KBM-7 (cell line): Measurements from ENCODE around the gene KCNA1.

ENCODE experiments used
- DNase-seq: peaks from one replicate; pipeline ENCODE4 v3.0.0-alpha.2; 2015
- in situ Hi-C: fragments of 300-500 bp; cut with MboI; formaldehyde crosslinking; loops from 2 replicates; pipeline ENCODE4 v1.14.3; 2020; ENCODE audit warnings: low sequenced_read_pairs, low pct_unique_long_range_greater_than_20kb, mixed read lengths

KCNA1 gene

DNA sequence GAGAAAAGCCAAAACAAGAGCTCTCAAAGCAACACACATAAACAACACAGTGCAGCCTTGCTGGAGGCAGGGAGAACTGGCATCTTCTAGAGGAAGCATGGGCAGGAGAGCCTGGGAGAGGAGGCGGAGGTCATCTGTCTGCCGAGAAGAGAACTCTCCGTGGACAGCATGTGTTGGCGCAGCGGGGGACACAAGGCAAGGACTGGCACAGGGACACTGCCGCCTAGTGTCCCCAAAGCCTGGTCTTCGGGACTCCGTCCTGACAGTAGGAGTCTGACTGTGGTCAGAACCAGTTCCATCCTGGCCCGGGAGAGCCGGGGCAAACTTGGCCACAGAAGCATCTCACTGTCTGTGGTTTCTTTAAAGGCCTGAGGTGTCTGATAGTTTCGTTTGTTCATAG is 47.3 kb downstream of the KCNA1 start:
- no peak for DNase-seq
- in situ Hi-C loops = no loop called here

GRCh38 chr12:4957761-4958160 is 48.1 kb downstream of the KCNA1 start:
- no peak for DNase-seq
- in situ Hi-C loops = no loop called here

DNA sequence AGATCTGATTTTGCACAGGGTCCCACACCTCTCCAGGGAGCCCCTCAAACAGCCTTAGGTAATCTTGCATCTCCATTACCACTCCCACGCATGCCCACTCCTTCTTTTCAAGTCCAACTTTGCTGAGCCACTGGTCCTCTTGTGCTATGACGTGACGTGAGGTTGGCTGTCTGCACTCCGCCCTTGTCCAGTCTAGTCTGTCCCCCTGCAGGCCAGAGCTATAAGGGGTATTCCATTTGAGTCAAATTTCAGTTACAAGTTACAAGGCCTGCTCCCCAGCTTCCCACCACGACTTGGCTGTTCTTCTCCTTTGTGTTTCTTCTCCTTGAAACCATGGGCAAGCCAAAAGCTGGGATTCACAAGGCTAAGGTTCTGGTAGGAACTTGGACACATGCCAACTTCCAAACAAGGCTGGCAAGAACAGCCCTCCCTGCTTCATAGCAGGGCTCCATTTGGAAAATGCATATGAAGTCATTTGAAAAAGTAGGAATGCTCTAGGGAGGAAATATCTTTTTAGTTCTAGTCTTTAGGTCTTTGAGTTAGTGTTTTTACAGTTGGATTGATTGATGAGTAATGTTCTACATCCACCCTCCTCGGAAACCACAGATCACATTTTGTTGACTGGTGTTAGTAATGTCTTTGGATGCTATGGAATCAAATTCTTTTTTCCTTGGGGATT is 49.1 kb downstream of the KCNA1 start:
- in situ Hi-C loops = no loop called here
- DNase-seq = no peak

GRCh38 chr12:4959381-4959780 is 49.7 kb downstream of the KCNA1 start:
- DNase-seq = no peak
- in situ Hi-C loops = no loop called here

DNA sequence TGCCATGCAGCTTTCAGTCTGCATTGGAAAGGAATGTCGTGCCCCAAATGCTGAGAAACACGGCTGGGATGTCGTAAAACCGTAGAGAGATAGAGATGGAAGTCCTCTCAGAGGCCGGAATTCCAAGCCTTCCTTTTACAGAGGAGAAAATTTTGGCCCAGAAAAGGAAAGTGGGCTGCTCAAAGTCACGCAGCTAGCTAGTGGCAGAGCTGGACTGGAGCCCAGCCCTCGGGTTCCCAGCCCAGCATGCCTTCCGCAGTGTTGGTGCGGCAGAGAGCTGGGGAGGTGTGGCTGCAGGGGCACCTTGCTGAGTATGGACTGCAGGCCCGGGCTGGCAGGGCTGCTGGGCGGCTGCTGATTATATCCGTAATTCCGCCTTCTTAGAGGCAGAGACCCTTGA is 50.3 kb downstream of the KCNA1 start:
- in situ Hi-C loops = no loop called here
- no peak for DNase-seq

- no peak for DNase-seq
- in situ Hi-C loops = no loop called here
Measured at GRCh38 chr12:4960547-4960946, 50.8 kb downstream of the KCNA1 start.

GRCh38 chr12:4961311-4961710 is 51.6 kb downstream of the KCNA1 start:
- no peak for DNase-seq
- in situ Hi-C loops = no loop called here

GRCh38 chr12:4962539-4963486 is 53.1 kb downstream of the KCNA1 start:
- DNase-seq = peak; percentile 0

More at GRCh38 chr12:4962539-4963486, 53.1 kb downstream of the KCNA1 start:
- in situ Hi-C loops = no loop called here
